T-helper 2 cell treated with Interferon-gamma antibody and Interleukin-4, amounts not matched to agents 5 μg/mL and 100 μg/mL, for 36 hours (primary cell): ENCODE data around the gene MYO9B.
"Not testable (repeated sequence)": the region's sequence is repeated elsewhere in the genome, so short reads cannot be mapped to it uniquely, and the experiment has no call there.

Experiments
- DNase-seq: peaks from one replicate; pipeline ENCODE4 v3.0.0; 2021; ENCODE audit warnings: low spot score
- H3K27ac Mint-ChIP-seq: one replicate; pipeline ENCODE4 v1.8.0; 2021; ENCODE audit warnings: mild to moderate bottlenecking, mixed read lengths
- H3K27me3 Mint-ChIP-seq: one replicate; pipeline ENCODE4 v1.8.0; 2021; ENCODE audit warnings: low read depth, mixed read lengths
- H3K36me3 Mint-ChIP-seq: one replicate; pipeline ENCODE4 v1.8.0; 2021; ENCODE audit warnings: low read depth, mixed read lengths
- H3K4me1 Mint-ChIP-seq: one replicate; pipeline ENCODE4 v1.8.0; 2021; ENCODE audit warnings: low read depth, mixed read lengths
- H3K4me3 Mint-ChIP-seq: one replicate; pipeline ENCODE4 v1.8.0; 2022; ENCODE audit warnings: mild to moderate bottlenecking, moderate library complexity, mixed read lengths
- H3K9me3 Mint-ChIP-seq: one replicate; pipeline ENCODE4 v1.8.0; 2021; ENCODE audit warnings: mixed read lengths

Gene MYO9B

GRCh38 chr19:17164639-17165038, 89.1 kb downstream of the MYO9B start:
- no peaks in the 10 kb centered on the region for H3K4me1 Mint-ChIP-seq
- no peak overlapping the region for H3K4me3 Mint-ChIP-seq
- no peak for DNase-seq
- no peak overlapping the region for H3K27ac Mint-ChIP-seq
- peaks cover 65% of the 10 kb centered on the region for H3K36me3 Mint-ChIP-seq
- H3K9me3 Mint-ChIP-seq, result peaks cover 10% of the 10 kb centered on the region
- no peaks in the 10 kb centered on the region for H3K27me3 Mint-ChIP-seq

DNA sequence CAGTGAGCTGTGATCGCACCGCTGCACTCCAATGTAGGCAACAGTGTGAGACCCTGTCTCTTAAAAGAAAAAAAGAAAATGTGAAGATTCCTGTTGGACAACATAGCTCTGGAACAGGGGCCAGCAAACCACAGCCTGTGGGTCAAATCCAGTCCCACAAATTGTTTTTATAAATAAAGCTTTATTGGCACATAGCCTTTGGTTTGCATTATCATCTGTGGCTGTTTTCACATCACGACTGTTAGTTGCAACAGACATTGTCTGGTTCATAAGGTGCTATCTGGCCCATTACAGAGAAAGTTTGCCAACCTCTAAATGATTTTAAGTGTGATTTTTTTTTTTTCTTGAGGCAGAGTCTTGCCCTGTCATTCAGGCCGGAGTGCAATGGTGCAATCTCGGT, 90.1 kb downstream of the MYO9B start:
- Mint-ChIP-seq H3K9me3 (peaks cover 10% of the 10 kb centered on the region), H3K27me3 (no peaks in the 10 kb centered on the region), H3K36me3 (peaks cover 62% of the 10 kb centered on the region), H3K4me3 (no peak overlapping the region), H3K4me1 (no peaks in the 10 kb centered on the region), H3K27ac (no peak overlapping the region)
- DNase-seq, result no peak

- H3K36me3 Mint-ChIP-seq, result peaks cover 58% of the 10 kb centered on the region
- H3K4me3 Mint-ChIP-seq, result no peak overlapping the region
- no peaks in the 10 kb centered on the region for H3K27me3 Mint-ChIP-seq
- no peaks in the 10 kb centered on the region for H3K4me1 Mint-ChIP-seq
- H3K9me3 Mint-ChIP-seq, result no peaks in the 10 kb centered on the region
- no peak for DNase-seq
- no peak overlapping the region for H3K27ac Mint-ChIP-seq
Observed at GRCh38 chr19:17170538-17171297, 95.1 kb downstream of the MYO9B start.

DNA sequence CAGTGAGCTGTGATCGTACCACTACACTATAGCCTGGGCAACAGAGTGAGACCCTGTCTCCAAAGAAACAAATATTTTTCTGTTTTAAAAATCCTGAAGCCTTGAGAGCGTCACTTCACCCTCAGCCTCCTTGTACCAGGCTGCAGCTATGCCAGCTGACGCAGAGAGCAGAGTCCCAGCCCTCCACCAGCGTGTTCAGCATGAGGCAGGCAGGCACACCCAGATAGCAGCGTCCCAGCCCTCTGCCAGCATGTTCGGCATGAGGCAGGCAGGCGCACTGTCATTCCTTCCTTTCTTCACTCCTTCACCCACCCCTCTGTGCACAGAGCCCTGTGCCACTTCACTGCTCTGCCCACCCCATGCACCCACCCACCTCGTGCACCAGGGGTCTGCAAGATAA, 96.3 kb downstream of the MYO9B start:
- no peak for DNase-seq

GRCh38 chr19:17172624-17173345, 97.2 kb downstream of the MYO9B start:
- peaks cover 57% of the 10 kb centered on the region for H3K36me3 Mint-ChIP-seq
- H3K27me3 Mint-ChIP-seq, result no peaks in the 10 kb centered on the region
- peak overlapping the region; percentile 36 for H3K27ac Mint-ChIP-seq
- DNase-seq, result no peak
- H3K9me3 Mint-ChIP-seq, result no peaks in the 10 kb centered on the region
- H3K4me3 Mint-ChIP-seq, result no peak overlapping the region
- no peaks in the 10 kb centered on the region for H3K4me1 Mint-ChIP-seq

More for the DNA sequence above, 96.3 kb downstream of the MYO9B start:
- no peaks in the 10 kb centered on the region for H3K4me1 Mint-ChIP-seq
- no peaks in the 10 kb centered on the region for H3K27me3 Mint-ChIP-seq
- H3K4me3 Mint-ChIP-seq, result no peak overlapping the region
- peaks cover 55% of the 10 kb centered on the region for H3K36me3 Mint-ChIP-seq
- no peak overlapping the region for H3K27ac Mint-ChIP-seq
- no peaks in the 10 kb centered on the region for H3K9me3 Mint-ChIP-seq

DNA sequence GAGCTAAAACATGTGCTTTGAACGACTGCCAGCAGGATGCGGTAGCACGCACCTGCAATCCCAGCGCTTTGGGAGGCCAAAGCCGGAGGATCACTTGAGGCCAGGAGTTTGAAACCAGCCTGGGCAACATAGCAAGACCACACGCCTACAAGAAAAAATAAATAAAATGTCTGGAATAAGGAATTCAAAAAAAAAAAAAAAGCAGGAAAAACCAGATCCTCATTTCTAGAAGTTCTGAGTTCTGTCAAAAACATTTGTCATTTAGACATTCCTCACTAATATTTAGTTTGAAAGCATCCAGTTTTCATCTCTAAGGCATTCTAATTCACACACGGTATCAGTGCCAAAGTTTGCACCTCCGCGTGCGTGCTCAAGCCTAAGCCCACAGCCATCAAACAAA, 102.7 kb downstream of the MYO9B start:
- peaks cover 4% of the 10 kb centered on the region for H3K4me1 Mint-ChIP-seq
- no peak for DNase-seq
- H3K27ac Mint-ChIP-seq, result no peak overlapping the region
- no peak overlapping the region for H3K4me3 Mint-ChIP-seq
- no peaks in the 10 kb centered on the region for H3K9me3 Mint-ChIP-seq
- H3K27me3 Mint-ChIP-seq, result no peaks in the 10 kb centered on the region
- peaks cover 42% of the 10 kb centered on the region for H3K36me3 Mint-ChIP-seq

DNA sequence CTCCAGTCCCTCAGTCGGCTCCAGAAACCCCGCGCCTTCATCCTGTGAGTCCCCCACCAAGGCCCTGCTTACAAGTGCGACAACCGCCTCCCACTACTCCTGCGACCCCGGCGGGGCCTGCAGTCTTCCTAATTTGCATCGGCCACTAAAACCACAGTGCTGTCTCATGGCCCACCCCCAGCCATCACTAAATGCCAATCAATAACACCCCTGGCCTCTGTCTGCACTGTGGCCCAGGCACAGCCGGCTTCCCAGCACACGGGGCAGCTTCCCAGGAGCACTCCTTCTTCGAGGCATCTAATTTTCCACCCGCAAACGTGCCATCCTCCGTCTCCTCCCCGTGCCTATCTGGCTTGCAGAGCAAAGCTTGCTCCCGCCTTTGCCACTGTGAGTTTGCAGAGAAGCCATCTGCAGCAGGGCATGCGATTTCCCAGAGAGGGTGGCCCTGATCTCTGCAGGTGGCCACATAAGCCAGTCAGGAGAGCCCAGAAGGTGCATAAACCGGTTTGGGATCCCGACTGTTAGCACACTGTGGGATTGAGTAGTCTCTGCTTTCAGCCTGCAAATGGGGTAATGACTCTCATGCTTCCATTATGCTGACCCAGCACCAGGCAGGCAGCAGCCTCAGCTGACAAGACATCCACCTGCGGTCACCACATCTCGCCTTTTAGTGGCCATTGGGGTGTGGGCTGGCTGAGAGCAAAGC, 105.6 kb downstream of the MYO9B start:
- H3K27me3 Mint-ChIP-seq, result no peaks in the 10 kb centered on the region
- H3K36me3 Mint-ChIP-seq, result peaks cover 53% of the 10 kb centered on the region
- DNase-seq, result no peak
- peaks cover 15% of the 10 kb centered on the region for H3K4me1 Mint-ChIP-seq
- no peak overlapping the region for H3K4me3 Mint-ChIP-seq
- H3K9me3 Mint-ChIP-seq, result no peaks in the 10 kb centered on the region
- no peak overlapping the region for H3K27ac Mint-ChIP-seq

GRCh38 chr19:17183271-17183761, 107.7 kb downstream of the MYO9B start:
- H3K4me3 Mint-ChIP-seq, result peak overlapping the region; percentile 86
- H3K27ac Mint-ChIP-seq, result peak overlapping the region; percentile 91
- H3K4me1 Mint-ChIP-seq, result peaks cover 15% of the 10 kb centered on the region
- no peaks in the 10 kb centered on the region for H3K27me3 Mint-ChIP-seq
- DNase-seq, result no peak
- no peaks in the 10 kb centered on the region for H3K9me3 Mint-ChIP-seq
- H3K36me3 Mint-ChIP-seq, result peaks cover 54% of the 10 kb centered on the region

DNA sequence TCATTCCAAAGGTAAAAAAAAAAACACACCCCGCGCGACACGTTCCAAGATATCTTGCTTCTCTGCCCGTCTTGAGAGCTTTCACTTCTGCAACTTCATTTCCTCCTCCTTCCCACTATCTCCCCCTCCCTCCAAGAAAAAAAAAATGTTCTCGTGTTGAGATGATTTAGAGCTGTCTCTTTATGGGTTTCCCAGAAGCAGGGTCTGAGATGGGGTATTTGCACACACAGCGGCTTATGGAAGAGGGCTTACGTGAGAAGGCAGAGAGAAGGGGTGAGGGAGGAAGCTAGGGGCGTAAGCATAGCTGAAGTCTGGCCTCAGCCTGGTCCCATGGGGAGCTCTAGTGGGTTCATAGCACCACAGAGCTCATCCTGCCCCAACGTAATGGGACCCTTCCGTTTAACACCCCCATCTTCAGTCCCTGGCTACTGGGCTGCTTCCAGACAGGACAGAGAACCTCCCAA, 108.3 kb downstream of the MYO9B start:
- Mint-ChIP-seq H3K36me3 (peaks cover 55% of the 10 kb centered on the region), H3K9me3 (no peaks in the 10 kb centered on the region), H3K4me3 (peak overlapping the region; percentile 86), H3K27ac (peak overlapping the region; percentile 91), H3K27me3 (no peaks in the 10 kb centered on the region), H3K4me1 (peaks cover 15% of the 10 kb centered on the region)
- DNase-seq, result no peak

- no peaks in the 10 kb centered on the region for H3K27me3 Mint-ChIP-seq
- peaks cover 15% of the 10 kb centered on the region for H3K4me1 Mint-ChIP-seq
- peak overlapping the region; percentile 86 for H3K4me3 Mint-ChIP-seq
- H3K36me3 Mint-ChIP-seq, result peaks cover 56% of the 10 kb centered on the region
- H3K27ac Mint-ChIP-seq, result peak overlapping the region; percentile 91
- DNase-seq, result no peak
- H3K9me3 Mint-ChIP-seq, result no peaks in the 10 kb centered on the region
Observed at GRCh38 chr19:17184371-17184841, 108.8 kb downstream of the MYO9B start.

- peaks cover 15% of the 10 kb centered on the region for H3K4me1 Mint-ChIP-seq
- no peak overlapping the region for H3K4me3 Mint-ChIP-seq
- no peaks in the 10 kb centered on the region for H3K27me3 Mint-ChIP-seq
- no peak for DNase-seq
- H3K36me3 Mint-ChIP-seq, result peaks cover 58% of the 10 kb centered on the region
- H3K9me3 Mint-ChIP-seq, result no peaks in the 10 kb centered on the region
- no peak overlapping the region for H3K27ac Mint-ChIP-seq
Observed at GRCh38 chr19:17185590-17185989, 110.0 kb downstream of the MYO9B start.

DNA sequence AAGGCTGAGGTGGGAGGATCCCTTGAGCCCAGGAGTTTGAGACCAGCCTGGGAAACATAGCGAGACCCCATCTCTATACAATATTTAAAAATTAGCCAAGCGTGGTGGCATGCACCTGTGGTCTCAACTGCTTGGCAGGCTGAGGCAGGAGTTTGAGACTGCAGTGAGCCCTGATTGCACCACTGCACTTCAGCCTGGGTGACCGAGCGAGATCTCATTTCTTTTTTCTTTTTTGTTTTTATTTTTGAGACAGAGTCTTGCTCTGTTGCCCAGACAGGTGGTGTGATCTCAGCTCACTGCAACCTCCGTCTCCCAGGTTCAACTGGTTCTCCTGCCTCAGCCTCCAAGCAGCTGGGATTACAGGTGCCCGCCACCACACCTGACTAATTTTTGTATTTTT, 116.2 kb downstream of the MYO9B start:
- H3K27ac Mint-ChIP-seq, DNase-seq, H3K9me3 Mint-ChIP-seq, H3K4me1 Mint-ChIP-seq, H3K27me3 Mint-ChIP-seq, H3K4me3 Mint-ChIP-seq: not testable (repeated sequence)
- H3K36me3 Mint-ChIP-seq, result peaks cover 44% of the 10 kb centered on the region

DNA sequence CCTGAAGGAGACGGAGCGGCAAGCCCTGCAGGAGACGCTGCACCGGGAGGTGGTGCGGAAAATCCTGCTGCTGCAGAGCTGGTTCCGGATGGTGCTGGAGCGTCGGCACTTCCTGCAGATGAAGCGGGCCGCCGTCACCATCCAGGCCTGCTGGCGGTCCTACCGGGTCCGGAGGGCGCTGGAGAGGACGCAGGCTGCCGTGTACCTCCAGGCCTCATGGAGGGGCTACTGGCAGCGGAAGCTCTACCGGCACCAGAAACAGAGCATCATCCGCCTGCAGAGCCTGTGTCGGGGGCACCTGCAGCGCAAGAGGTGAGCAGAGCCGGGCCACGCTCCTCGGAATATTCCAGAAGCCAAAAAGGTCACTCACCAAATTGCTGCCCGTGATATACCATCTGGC, 117.2 kb downstream of the MYO9B start:
- peaks cover 46% of the 10 kb centered on the region for H3K36me3 Mint-ChIP-seq
- H3K9me3 Mint-ChIP-seq, result no peaks in the 10 kb centered on the region
- no peak for DNase-seq
- no peaks in the 10 kb centered on the region for H3K27me3 Mint-ChIP-seq
- no peaks in the 10 kb centered on the region for H3K4me1 Mint-ChIP-seq
- no peak overlapping the region for H3K4me3 Mint-ChIP-seq
- H3K27ac Mint-ChIP-seq, result no peak overlapping the region

GRCh38 chr19:17194608-17195007, 119.0 kb downstream of the MYO9B start:
- Mint-ChIP-seq H3K27ac (no peak overlapping the region), H3K27me3 (no peaks in the 10 kb centered on the region), H3K4me1 (no peaks in the 10 kb centered on the region), H3K36me3 (peaks cover 49% of the 10 kb centered on the region), H3K4me3 (no peak overlapping the region), H3K9me3 (no peaks in the 10 kb centered on the region)
- no peak for DNase-seq
